Activated T-cell treated with anti-CD3 and anti-CD28 coated beads for 48 hours (primary cell): Measurements from ENCODE around the gene ARMC12.
"Not testable (repeated sequence)": the region's sequence is repeated elsewhere in the genome, so short reads cannot be mapped to it uniquely, and the experiment has no call there.

ENCODE experiments used
- DNase-seq: peaks from one replicate; pipeline ENCODE4 v3.0.0-alpha.2; 2020; ENCODE audit warnings: low read depth

ARMC12 gene

DNA sequence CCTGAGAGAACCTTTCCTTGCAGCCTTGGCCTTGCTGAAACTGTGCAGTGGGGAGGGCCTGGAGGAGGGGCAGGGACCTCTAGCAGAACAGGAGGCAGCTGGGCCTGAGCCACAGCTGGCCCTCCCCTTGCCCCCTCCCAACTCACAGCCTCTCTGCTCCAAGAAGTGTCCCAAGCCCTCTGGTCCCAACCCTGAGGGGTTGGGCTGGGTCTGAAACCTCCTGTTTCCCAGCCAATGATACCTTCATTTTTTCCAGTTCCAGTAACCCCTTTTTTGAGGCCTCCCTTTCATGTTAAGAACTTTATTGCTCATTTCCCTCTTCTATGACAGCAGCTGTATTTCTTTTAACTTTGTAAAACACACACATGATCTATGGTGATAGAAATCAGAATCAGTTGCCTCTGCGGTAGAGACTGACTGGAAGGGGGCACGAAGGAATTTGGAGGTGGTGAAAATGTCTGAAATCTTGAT, 17.9 kb upstream of the ARMC12 start:
- peak; percentile 51 for DNase-seq

DNA sequence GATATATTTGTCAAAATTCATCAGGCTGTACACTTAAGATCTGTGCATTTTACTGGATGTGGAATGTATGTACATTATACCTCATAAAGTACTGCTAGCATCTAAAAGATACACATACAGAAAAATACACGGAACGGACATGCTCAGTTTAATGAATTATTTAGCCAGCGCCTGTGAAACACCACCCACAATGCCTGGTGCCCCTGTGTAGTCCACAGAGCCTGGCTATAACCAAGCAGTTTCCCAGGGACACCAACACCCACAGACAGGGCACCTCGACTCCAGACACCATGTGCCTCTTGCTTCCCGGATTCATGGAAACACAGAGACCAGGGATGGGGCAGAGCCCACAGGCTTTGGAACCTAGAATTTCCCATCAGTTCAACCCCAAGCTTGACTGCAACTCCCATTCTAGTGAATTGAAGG, 17.4 kb upstream of the ARMC12 start:
- DNase-seq, result no peak

DNA sequence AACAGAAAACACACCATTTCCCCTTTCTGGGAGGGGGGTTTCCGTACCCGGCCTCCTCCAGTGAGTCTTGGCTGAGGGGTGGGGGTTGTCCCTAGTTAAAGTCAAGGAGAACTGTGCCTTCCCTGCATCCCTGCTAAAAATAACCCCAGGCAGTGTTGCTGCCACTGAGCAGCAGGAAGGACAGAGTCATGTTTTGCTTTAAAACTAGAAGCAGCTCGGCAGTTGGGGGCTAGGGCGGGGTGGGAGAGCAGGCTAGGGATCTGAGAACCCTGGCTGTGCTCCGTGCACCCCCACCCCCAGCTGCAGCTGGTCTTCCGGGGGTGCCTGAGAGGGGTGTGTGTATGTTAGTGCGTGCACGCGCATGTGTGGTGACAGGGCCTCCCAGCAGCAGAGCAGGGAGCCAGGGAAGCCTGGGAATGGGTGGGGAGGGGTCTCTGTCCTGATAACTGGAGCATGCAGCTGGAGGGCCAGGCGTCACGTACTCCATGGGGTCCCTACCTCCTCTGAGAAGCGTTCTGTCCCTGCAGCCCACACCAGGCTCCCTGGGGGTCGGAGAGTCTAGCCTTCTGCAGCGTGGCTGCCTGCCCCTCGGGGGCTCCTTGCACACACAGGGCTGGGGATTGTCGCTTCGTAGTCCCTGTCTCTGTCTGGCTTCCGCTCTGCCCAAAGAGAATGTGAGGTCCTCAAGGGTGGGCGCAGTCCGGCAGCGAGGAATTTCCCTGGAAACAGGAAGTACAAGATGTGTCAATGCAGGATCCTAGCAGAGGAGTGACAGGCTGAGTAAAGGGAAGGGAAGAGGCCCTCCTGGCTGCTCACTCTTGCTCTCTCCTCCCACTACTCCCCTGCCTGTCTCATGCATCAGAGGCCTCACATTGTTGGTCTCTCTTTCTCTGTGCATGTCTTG, 16.8 kb upstream of the ARMC12 start:
- DNase-seq, result no peak

DNA sequence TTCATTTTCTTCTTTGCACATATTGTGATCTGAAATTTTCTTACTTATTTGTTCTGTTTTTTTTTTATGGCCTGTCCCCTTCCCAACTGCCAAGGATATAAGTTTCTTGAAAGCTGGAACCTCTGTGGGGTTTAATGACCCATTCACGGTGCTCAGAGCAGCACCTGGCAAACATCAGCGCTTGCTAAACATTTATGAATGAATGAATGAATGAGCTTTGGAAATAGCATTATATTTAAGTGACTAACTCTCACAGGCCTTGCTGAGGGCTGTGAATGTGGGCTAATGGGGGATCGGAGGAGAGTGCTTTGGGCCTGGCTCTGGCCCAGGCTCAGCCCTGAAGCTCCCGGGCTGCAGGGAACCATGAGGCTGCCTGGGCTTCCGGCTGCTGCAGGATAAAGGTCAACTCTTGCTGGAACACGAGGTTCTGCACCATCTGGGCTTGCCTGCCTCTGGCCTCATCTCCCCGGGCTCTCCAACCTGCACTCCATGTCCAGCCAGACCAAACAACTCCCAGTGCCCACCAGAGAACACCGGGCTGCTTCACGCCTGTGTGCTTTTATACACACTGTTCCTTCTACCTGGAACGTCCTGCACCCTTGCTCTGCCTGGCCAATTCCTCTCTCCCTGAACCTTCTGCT, 14.6 kb upstream of the ARMC12 start:
- no peak for DNase-seq

- DNase-seq, result no peak
Measured at GRCh38 chr6:35723587-35723986, 13.2 kb upstream of the ARMC12 start.

GRCh38 chr6:35724059-35724458, 12.8 kb upstream of the ARMC12 start:
- no peak for DNase-seq

GRCh38 chr6:35724471-35724870, 12.4 kb upstream of the ARMC12 start:
- no peak for DNase-seq

- DNase-seq, result no peak
Measured at GRCh38 chr6:35725081-35725708, 11.6 kb upstream of the ARMC12 start.

DNA sequence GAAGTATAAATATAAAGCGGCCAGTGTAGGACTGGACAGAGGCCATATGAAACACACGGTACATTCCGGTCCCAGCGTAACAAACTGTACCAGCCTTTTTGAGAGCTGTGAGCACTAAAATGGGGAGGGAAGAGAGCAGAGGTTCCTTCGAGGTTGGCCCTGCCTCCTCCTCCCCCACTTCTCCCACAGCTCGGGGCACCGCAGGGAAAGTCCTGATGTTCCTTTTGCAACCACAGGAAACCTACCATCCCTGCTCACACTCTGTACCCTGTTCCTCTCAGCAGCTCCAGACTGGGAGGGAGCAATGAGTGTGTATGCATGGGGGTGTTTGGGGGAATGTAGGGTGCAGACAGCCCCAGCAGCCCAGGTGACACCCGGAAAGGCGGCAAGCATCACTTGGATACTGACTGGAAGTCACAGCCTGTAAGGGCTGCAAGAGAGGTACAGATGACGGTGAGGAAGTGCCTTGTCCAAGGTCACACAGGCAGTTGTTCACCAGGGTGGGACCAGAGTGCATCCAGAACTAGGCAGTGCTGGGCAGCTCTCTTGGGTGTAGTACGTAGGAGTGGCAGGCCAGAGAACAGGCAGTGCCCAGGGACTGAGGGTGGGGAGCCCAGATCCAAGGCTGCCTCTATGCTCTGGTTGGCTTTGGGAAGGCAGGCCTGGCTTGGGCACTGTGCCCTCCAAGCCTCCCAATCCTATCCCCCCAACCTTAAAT, 11.0 kb upstream of the ARMC12 start:
- no peak for DNase-seq

DNA sequence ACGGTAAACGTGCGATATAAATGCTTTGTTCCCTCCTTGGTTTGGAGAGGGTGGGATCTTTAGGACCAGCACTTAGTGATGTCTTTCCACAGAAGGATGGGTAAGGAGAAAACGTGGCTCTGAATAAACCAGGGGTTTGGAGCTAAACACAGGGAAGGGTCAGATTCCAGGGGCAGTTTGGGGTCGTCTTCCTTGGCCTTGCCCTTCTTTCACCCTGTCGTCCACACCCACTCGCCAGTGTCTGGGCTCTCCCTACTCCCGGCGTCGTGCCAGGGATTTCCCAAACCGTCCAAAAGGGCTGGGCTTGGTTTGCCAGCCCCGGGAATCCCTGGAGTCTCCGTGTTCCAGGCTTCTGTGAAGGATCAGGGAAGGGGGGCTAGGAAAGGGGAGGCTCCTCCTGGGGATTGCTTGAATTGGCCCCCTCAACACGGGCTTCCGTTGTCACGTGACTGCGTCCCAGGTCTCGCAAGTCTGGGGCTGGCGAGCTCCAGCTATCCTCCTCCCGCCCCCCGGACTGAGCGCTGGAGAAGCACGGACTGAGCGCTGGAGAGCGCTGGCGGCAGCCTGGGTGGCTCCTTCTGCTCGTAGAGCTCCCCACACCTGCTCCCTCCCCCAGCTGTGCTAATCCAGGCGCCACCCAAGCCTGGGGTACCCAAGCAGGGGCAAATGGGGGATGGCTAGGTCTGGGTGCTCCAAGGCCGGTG, 9.4 kb upstream of the ARMC12 start:
- DNase-seq, result no peak

DNA sequence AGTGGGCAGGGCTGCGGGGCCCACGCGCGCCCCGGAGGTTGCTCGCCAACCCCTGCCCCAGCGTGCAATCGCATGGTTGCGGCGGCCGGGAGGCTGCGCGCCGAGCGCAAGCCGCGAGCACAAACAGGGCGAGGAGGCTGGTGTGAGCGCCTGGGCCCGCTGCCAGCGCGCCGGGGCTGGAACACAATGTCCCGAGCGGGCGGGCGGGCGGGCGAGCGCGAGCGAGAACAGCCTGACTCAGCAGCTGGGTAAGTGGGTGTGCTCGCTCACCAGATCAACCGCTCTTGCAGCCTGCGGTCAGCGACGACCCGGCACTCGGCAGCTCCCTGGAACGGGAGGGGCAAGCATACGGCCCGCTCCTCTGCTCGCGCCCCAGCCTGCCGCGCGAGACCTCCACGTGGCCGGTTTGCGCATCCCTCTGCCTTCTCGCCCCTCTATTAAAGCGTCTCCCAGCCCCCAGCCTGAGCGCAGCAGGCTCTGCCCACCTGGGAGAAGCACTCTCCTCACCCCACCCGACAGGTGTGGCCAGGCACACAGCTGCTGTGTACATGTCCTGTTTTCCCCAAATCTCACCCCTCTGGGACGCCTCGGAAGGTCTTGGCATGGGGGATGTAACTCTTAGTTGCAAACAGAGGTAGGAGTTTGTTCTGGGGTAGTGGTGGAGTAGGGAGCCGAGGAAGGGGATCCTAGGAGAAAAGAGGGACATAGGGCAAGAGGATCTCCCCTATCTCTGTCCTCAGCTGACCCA, 8.7 kb upstream of the ARMC12 start:
- DNase-seq, result peak; percentile 84

- DNase-seq, result no peak
Measured at GRCh38 chr6:35728683-35729678, 7.9 kb upstream of the ARMC12 start.

GRCh38 chr6:35729722-35730121, 7.1 kb upstream of the ARMC12 start:
- DNase-seq, result no peak

GRCh38 chr6:35730745-35731413, 6.0 kb upstream of the ARMC12 start:
- DNase-seq, result no peak

DNA sequence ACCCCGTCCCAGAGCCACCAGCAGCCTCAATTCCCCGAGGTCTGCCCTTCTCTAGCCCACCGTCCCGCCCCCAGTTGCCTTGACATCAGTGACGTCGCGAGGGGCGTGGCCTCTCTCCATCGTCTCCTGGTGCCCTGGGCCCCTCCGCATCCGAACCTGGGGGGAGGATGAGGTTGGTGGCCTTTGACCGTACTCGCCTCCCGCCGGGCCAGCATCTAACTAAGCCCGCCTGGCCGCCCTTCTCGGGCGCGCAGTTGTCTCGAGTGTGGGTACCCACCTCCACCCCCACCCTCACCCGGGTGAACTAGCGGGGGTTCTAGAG, 5.5 kb upstream of the ARMC12 start:
- peak; percentile 91 for DNase-seq

DNA sequence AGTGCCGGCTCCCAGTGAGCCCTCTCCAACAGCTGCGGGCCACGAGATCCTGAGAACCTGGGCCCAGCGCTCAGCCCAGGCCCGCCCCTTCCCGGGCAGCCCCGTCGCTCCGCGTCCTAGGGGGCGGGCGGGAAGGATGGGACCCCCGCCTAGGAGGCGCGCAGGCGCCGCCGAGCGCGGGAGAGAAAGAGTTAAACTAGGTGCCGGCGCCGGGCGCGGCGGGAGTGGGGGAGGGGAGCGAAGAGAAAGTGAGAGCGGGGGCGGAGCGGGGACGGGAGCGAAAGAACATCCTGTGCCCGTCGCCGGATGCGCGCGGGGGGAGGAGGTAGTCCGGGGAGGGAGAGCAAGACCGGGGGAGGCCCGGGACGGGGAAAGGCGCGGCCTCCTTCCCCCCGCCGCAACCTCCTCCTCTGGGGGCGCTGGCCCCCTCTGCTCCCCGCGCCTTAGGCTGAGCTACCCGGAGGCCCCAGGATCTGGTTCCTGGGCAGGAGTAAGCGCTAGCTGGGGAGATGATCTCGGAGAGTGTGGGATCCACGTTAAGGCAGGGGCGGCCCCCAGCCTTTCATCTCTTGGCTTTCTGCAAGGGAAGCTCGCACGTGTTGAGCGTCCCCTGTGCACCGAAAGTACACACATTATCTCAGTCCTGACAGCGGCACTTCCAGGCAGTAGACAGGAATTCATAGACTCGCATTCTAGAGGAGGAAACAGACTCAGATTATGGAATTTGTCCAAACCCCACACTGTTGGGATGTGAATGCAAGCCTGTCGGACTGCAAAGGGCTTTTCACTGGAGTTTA, 4.9 kb upstream of the ARMC12 start:
- peak; percentile 93 for DNase-seq

DNA sequence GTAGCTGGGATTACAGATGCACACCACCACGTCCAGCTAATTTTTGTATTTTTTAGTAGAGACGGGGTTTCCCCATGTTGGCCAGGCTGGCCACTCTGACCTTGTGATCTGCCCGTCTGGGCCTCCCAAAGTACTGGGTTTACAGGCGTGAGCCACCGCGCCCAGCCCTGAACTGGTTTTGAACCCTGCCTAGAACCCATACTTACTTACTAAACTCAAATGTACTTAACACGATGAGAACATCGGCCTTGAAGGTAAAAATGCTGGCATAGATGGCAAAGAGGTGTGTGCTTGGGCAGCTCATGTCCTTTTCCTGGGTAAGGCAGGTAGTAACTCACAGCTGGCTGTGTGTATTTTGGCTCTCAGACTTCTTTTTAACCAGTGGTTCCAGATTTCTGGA, 3.2 kb upstream of the ARMC12 start:
- no peak for DNase-seq

DNA sequence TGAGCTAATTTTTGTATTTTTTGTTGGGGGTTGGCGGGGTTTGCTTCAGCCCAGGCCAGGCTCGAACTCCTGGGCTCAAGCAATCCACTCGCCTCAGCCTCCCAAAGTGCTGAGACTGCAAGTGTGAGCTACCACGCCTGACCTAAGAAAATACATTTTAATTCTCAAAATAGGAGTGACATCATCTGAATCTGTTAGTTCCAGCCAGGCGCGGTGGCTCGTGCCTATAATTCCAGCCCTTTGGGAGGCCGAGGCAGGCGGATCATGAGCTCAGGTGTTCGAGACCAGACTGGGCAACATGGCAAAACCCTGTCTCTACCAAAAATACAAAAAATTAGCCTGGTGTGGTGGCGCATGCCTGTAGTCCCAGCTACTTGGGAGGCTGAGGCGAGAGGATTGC, 2.5 kb upstream of the ARMC12 start:
- DNase-seq, result not testable (repeated sequence)
